ENCODE measurements around the gene ZNF174. TPM values are rescaled to one million over a fixed set of nuclear protein-coding genes. Genes with fewer than 3 reads are reported as not detected.

The ZNF174 gene
- total RNA-seq, 1 experiment from 2014 or later: 10.8 TPM

DNA sequence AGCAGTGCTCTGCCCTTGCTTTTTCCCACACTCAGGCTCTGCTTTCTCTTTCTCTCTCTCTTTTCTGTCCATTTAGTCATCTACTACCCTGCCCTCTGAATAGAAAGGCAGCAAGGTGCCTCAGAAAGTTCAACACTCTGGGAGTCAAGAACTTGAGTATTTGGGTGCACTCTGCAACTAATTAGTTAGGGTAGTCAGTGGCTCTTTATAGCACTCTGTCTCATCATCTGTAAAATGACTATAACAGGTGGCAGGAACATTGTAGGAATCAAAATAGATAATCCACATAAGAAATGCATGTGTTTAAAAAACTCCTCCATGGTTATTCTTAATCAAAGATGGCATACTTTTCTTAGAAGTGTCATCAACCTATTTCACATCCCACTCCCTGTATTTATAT, 38.1 kb upstream of the ZNF174 start:
- Histone ChIP-seq H3K9me3 (ENCODE audit: control insufficient read depth, low read depth, low read length) (no peaks in the 10 kb centered on the region), H4K91ac (ENCODE audit: insufficient read length, low read depth, low read length) (no peak overlapping the region), H2AK5ac (ENCODE audit: insufficient read length, low read length) (no peak overlapping the region), H2BK12ac (ENCODE audit: insufficient read length, low read depth, low read length) (no peak overlapping the region), H3K4me2 (ENCODE audit: insufficient read depth, insufficient read length, low read length) (no peak overlapping the region), H3K27me3 (ENCODE audit: insufficient read depth, low read length) (no peaks in the 10 kb centered on the region), H2AFZ (ENCODE audit: low read length) (no peak overlapping the region), H4K8ac (replicated peaks; ENCODE audit: insufficient read length, low read depth, low read length) (no peak overlapping the region), H3K23me2 (ENCODE audit: insufficient read length, low read depth, low read length, poor library complexity, severe bottlenecking) (no peaks in the 10 kb centered on the region), H3K18ac (ENCODE audit: insufficient read length, low read depth, low read length) (no peak overlapping the region), H3K4me1 (ENCODE audit: insufficient read depth, low read length) (no peaks in the 10 kb centered on the region), H4K20me1 (ENCODE audit: control insufficient read depth, insufficient read depth, insufficient read length) (no peaks in the 10 kb centered on the region), H2BK120ac (ENCODE audit: low read depth, low read length, poor library complexity, severe bottlenecking) (no peak overlapping the region), H3K79me1 (ENCODE audit: insufficient read depth, low read depth, low read length, poor library complexity, severe bottlenecking) (no peaks in the 10 kb centered on the region), H3K4ac (ENCODE audit: low read depth, low read length) (no peak overlapping the region), H2BK5ac (ENCODE audit: insufficient read length, low read length) (no peak overlapping the region), H2BK15ac (ENCODE audit: low read depth, low read length) (no peak overlapping the region), H3K14ac (ENCODE audit: insufficient read depth, low read length) (no peak overlapping the region), H3K56ac (ENCODE audit: insufficient read length, low read depth, low read length) (no peak overlapping the region), H2BK20ac (ENCODE audit: low read depth, low read length, poor library complexity, severe bottlenecking) (no peak overlapping the region), H3K79me2 (ENCODE audit: insufficient read depth, low read length) (no peaks in the 10 kb centered on the region), H3K23ac (ENCODE audit: insufficient read length, low read depth, low read length) (no peak overlapping the region), H3K27ac (ENCODE audit: insufficient read length, low read depth, low read length) (no peak overlapping the region), H3K9ac (ENCODE audit: extremely low read depth, insufficient read length, low read length) (no peak overlapping the region), H3T11ph (ENCODE audit: low read length) (no peak overlapping the region), H4K5ac (ENCODE audit: insufficient read length, low read depth, low read length) (no peak overlapping the region)
- TF ChIP-seq CTCF (conservative IDR thresholded peaks at IDR 0.05): no peak
- H3K27me3 Mint-ChIP-seq (ENCODE audit: low read depth): peaks cover 27% of the 10 kb centered on the region
- H3K4me1 Mint-ChIP-seq: no peaks in the 10 kb centered on the region
- H3K4me3 Mint-ChIP-seq: no peak overlapping the region
- H3K9me3 Mint-ChIP-seq: peaks cover 50 to 58% of the 10 kb centered on the region in 2 experiments
- no peaks in the 10 kb centered on the region for H3K36me3 Mint-ChIP-seq (ENCODE audit: insufficient read depth in 1 of 3, low read depth in 3 of 3)
- H3K27ac Mint-ChIP-seq: no peak overlapping the region
- no peak for DNase-seq
